ENCODE data around the gene CCDC137.

Gene CCDC137

DNA sequence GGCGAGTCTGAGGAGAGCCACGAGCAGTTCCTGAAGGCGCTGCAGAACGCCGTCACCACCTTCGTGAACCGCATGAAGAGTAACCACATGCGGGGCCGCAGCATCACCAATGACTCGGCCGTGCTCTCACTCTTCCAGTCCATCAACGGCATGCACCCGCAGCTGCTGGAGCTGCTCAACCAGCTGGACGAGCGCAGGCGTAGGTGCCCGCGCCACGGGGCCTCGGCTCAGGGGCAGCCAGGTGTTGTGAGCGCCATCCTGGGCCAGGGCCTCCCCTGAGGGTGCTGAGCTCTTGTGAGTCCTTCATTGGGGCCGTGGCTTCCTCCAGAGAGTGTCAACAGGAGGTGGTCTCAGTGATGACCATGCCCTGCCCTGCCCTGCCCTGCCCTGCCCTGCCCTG lies 29.3 kb downstream of the CCDC137 start:
- Mint-ChIP-seq H3K4me1 (peaks cover under 1% of the 10 kb centered on the region), H3K27me3 (ENCODE audit: low read depth) (no peaks in the 10 kb centered on the region), H3K4me3 (no peak overlapping the region), H3K36me3 (ENCODE audit: low read depth) (peaks cover 44% of the 10 kb centered on the region), H3K9me3 (no peaks in the 10 kb centered on the region), H3K27ac (no peak overlapping the region)
- TF ChIP-seq, protein P1, sequence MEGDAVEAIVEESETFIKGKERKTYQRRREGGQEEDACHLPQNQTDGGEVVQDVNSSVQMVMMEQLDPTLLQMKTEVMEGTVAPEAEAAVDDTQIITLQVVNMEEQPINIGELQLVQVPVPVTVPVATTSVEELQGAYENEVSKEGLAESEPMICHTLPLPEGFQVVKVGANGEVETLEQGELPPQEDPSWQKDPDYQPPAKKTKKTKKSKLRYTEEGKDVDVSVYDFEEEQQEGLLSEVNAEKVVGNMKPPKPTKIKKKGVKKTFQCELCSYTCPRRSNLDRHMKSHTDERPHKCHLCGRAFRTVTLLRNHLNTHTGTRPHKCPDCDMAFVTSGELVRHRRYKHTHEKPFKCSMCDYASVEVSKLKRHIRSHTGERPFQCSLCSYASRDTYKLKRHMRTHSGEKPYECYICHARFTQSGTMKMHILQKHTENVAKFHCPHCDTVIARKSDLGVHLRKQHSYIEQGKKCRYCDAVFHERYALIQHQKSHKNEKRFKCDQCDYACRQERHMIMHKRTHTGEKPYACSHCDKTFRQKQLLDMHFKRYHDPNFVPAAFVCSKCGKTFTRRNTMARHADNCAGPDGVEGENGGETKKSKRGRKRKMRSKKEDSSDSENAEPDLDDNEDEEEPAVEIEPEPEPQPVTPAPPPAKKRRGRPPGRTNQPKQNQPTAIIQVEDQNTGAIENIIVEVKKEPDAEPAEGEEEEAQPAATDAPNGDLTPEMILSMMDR (IDR thresholded peaks at IDR 0.05; ENCODE audit: unreplicated experiment in 3 of 3): no peak

DNA sequence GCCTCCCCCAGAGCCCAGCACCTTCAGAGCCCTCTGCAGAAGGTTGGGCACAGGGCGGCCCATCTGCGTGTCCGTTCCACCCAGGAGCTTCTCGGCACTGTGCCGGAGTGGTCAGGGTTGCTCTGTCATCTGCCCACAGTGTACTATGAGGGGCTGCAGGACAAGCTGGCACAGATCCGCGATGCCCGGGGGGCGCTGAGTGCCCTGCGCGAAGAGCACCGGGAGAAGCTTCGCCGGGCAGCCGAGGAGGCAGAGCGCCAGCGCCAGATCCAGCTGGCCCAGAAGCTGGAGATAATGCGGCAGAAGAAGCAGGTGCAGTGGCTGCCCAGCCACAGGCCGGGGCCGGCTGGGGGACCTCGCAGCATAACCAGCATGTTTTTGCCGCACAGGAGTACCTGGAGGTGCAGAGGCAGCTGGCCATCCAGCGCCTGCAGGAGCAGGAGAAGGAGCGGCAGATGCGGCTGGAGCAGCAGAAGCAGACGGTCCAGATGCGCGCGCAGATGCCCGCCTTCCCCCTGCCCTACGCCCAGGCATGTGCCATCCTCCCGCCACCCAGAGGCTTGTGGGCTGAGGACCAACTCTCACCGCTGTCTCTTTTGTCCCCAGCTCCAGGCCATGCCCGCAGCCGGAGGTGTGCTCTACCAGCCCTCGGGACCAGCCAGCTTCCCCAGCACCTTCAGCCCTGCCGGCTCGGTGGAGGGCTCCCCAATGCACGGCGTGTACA lies 29.8 kb downstream of the CCDC137 start:
- H3K36me3 Mint-ChIP-seq (ENCODE audit: low read depth): peaks cover 42% of the 10 kb centered on the region
- H3K9me3 Mint-ChIP-seq: no peaks in the 10 kb centered on the region
- no peak overlapping the region for H3K4me3 Mint-ChIP-seq
- H3K27ac Mint-ChIP-seq: no peak overlapping the region
- peaks cover 4% of the 10 kb centered on the region for H3K4me1 Mint-ChIP-seq
- TF ChIP-seq, protein P1 (IDR thresholded peaks at IDR 0.05; ENCODE audit: unreplicated experiment in 3 of 3): no peak
- H3K27me3 Mint-ChIP-seq (ENCODE audit: low read depth): no peaks in the 10 kb centered on the region

DNA sequence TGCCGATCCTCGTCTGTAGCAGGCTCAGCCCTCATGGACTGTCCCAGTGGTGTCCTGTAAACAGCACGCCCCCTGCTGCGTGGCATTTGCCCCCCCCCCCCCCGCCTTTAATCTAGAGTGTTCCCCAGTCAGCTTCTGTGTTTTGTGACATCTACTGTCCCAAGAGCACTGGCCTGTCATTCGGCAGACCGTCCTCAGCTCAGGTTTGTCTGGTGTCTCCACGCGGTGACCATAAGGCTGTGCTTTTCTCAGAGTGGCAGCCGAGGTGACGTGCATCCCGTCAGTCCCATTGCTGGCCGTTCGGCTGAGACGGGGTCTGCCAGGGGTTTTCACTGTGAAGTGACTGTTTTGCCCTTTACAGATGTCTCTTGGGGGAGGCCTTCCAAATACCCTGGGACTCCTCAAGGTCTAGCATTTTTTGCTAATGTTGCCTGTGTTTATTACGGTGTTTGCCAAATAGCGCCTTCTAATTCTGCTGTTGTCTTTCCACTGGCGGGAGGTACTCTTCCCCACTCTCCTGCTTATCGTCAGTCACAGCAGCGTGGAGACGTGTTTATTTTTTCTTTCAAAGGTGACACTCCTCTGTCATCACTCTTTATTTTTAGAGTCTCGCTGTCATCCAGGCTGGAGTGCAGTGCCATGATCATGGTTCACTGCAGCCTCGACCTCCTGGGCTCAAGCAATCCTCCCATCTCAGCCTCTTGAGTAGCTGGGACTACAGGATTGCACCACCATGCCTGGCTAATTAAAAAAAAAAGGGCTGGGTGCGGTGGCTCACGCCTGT lies 30.9 kb downstream of the CCDC137 start:
- Mint-ChIP-seq H3K36me3 (ENCODE audit: low read depth) (peaks cover 34% of the 10 kb centered on the region), H3K27me3 (ENCODE audit: low read depth) (no peaks in the 10 kb centered on the region), H3K9me3 (no peaks in the 10 kb centered on the region), H3K27ac (no peak overlapping the region), H3K4me3 (no peak overlapping the region), H3K4me1 (peaks cover 4% of the 10 kb centered on the region)
- TF ChIP-seq, protein P1 (IDR thresholded peaks at IDR 0.05; ENCODE audit: unreplicated experiment in 3 of 3): no peak

DNA sequence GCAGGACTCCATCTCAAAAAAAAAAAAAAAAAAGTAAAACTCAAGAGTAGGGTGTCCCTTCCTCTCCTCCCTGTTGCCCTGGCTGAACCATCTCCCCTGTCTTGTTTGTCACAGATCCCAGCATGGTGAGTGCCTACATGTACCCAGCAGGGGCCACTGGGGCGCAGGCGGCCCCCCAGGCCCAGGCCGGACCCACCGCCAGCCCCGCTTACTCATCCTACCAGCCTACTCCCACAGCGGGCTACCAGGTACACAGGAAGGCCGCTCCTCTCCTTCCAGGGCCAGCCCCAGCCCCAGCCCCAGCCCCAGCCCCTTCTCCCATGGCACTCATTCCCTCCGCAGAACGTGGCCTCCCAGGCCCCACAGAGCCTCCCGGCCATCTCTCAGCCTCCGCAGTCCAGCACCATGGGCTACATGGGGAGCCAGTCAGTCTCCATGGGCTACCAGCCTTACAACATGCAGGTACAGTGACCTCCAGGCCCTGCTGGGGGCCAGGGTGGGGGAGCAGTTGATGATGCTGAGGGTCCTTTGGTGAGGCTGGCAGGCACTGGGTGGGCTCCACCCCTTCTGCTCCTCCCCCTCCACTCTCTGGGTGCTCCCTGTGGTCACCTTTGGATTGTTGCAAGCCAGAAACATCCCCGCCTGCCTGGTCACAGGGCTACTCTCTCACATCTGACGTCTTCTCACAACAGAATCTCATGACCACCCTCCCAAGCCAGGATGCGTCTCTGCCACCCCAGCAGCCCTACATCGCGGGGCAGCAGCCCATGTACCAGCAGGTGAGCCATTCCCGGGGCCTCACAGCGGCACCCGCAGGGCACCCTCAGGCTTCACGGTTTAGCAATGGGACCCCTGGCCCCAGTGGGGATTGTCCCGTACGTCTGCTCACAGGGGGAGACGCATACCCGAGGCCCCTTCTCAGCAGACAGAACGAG lies 34.1 kb downstream of the CCDC137 start:
- H3K9me3 Mint-ChIP-seq: no peaks in the 10 kb centered on the region
- peak overlapping the region in 1 of 3 experiments; percentile 16 for H3K27ac Mint-ChIP-seq
- peak overlapping the region; percentile 62 to 96 (median 75) for H3K4me3 Mint-ChIP-seq
- TF ChIP-seq, protein P1 (IDR thresholded peaks at IDR 0.05; ENCODE audit: unreplicated experiment in 3 of 3): no peak
- peaks cover 42% of the 10 kb centered on the region for H3K36me3 Mint-ChIP-seq (ENCODE audit: low read depth)
- peaks cover 4% of the 10 kb centered on the region for H3K4me1 Mint-ChIP-seq
- no peaks in the 10 kb centered on the region for H3K27me3 Mint-ChIP-seq (ENCODE audit: low read depth)

DNA sequence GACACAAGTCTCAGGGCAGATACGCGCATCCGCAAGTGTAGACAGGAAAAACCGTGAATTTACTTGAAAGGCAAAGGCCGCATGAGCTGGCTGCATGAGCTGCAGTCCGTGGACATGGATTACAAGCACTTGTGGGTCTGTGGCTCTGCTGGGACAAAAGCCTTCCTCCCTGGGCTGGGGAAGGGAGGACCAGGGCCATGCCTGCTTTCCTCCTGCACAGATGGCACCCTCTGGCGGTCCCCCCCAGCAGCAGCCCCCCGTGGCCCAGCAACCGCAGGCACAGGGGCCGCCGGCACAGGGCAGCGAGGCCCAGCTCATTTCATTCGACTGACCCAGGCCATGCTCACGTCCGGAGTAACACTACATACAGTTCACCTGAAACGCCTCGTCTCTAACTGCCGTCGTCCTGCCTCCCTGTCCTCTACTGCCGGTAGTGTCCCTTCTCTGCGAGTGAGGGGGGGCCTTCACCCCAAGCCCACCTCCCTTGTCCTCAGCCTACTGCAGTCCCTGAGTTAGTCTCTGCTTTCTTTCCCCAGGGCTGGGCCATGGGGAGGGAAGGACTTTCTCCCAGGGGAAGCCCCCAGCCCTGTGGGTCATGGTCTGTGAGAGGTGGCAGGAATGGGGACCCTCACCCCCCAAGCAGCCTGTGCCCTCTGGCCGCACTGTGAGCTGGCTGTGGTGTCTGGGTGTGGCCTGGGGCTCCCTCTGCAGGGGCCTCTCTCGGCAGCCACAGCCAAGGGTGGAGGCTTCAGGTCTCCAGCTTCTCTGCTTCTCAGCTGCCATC lies 34.9 kb downstream of the CCDC137 start:
- Mint-ChIP-seq H3K27ac (peak overlapping the region in 1 of 3 experiments; percentile 16), H3K4me3 (peak overlapping the region; percentile 95 to 96 (median 96)), H3K9me3 (no peaks in the 10 kb centered on the region), H3K4me1 (peaks cover 4% of the 10 kb centered on the region), H3K36me3 (ENCODE audit: low read depth) (peaks cover 51% of the 10 kb centered on the region), H3K27me3 (ENCODE audit: low read depth) (no peaks in the 10 kb centered on the region)
- TF ChIP-seq, protein P1 (IDR thresholded peaks at IDR 0.05; ENCODE audit: unreplicated experiment in 3 of 3): no peak

Measured in nephron (organoid).